ENCODE measurements around the gene SMIM29.

SMIM29 gene

GRCh38 chr6:34236131-34236442, 12.7 kb downstream of the SMIM29 start:
- TF ChIP-seq, protein P1, sequence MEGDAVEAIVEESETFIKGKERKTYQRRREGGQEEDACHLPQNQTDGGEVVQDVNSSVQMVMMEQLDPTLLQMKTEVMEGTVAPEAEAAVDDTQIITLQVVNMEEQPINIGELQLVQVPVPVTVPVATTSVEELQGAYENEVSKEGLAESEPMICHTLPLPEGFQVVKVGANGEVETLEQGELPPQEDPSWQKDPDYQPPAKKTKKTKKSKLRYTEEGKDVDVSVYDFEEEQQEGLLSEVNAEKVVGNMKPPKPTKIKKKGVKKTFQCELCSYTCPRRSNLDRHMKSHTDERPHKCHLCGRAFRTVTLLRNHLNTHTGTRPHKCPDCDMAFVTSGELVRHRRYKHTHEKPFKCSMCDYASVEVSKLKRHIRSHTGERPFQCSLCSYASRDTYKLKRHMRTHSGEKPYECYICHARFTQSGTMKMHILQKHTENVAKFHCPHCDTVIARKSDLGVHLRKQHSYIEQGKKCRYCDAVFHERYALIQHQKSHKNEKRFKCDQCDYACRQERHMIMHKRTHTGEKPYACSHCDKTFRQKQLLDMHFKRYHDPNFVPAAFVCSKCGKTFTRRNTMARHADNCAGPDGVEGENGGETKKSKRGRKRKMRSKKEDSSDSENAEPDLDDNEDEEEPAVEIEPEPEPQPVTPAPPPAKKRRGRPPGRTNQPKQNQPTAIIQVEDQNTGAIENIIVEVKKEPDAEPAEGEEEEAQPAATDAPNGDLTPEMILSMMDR (IDR thresholded peaks at IDR 0.05; ENCODE audit: control extremely low read depth, extremely low read depth, low read depth, missing control alignments) = no peak
- ChIA-PET CTCF (interaction anchor here (1.3 to 1.7 kb wide), 3 partner anchors 10 to 132 kb away, joined by 4 to 5 read pairs (median 4); no protein-coding TSS in a partner anchor), POLR2A (interaction anchor here (1.0 to 1.8 kb wide), 7 partner anchors 9 to 421 kb away, joined by 3 to 28 read pairs (median 5); partner anchors contain the start of gene SMIM29)
- peak; percentile 41 for DNase-seq (ENCODE audit: extremely low spot score)

DNA sequence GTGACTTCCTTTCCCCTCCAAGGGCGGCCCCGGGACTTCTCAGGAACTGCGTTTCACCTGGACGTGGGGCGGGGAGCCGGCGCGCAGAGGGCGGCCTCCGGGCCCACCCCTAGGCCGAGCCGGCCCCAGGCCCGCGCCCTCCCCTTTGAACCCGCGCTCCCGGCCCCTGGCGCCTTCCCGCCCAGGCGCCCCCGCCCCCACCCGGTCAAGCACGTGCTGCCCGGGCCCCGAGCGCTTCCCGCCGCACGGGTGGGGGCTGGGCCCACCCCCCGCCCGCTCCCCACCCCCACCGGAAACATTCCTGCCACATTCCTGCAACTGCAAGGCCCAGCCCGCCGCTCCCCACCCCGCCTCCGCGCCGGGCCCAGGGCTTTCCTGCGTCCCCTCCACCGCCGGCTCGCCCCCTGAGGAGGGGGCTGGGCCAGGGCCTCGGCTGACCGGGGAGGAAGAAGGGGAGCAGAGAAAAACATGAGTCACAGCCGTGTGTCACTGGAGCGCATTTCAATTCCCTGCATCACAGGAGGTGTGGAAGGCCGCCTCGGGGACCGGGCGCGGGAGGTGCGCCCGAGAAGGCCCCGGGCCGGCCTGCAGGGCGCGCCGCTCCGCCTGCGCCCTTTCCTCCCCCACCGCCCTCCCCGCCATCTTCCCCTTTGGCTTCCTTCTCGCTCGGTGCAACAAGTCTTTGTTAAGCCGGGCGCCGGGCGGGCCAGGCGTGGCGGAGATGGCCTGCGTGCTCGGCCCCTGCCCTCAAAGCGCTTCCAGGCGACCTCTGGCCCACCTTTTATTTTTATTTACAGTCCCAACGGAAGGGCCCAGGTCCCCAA, 13.3 kb downstream of the SMIM29 start:
- ChIA-PET CTCF (interaction anchor here (1.3 to 1.7 kb wide), 2 partner anchors 14 to 133 kb away, joined by 4 to 5 read pairs; no protein-coding TSS in a partner anchor), POLR2A (interaction anchor here (1.3 to 1.8 kb wide), 5 partner anchors 9 to 421 kb away, joined by 5 to 28 read pairs (median 18); partner anchors contain the start of gene SMIM29)
- TF ChIP-seq, protein P1 (IDR thresholded peaks at IDR 0.05; ENCODE audit: control extremely low read depth, extremely low read depth, low read depth, missing control alignments) = peak; percentile 12
- DNase-seq (ENCODE audit: extremely low spot score) = peak; percentile 64

- POLR2A ChIA-PET = no interaction called here
- no peak for DNase-seq (ENCODE audit: extremely low spot score)
- TF ChIP-seq, protein P1 (IDR thresholded peaks at IDR 0.05; ENCODE audit: control extremely low read depth, extremely low read depth, low read depth, missing control alignments) = no peak
- CTCF ChIA-PET = no interaction called here
Measured at GRCh38 chr6:34234667-34235306, 14.0 kb downstream of the SMIM29 start.

GRCh38 chr6:34233867-34234266, 14.9 kb downstream of the SMIM29 start:
- ChIA-PET CTCF (interaction anchor here (0.6 to 2.2 kb wide), 2 partner anchors 14 to 34 kb away, joined by 3 to 12 read pairs; partner anchors contain the start of gene SMIM29), POLR2A (interaction anchor here (1.2 to 1.4 kb wide), 2 partner anchors 10 to 38 kb away, joined by 3 to 4 read pairs; no protein-coding TSS in a partner anchor)
- TF ChIP-seq, protein P1 (IDR thresholded peaks at IDR 0.05; ENCODE audit: control extremely low read depth, extremely low read depth, low read depth, missing control alignments) = no peak
- no peak for DNase-seq (ENCODE audit: extremely low spot score)

DNA sequence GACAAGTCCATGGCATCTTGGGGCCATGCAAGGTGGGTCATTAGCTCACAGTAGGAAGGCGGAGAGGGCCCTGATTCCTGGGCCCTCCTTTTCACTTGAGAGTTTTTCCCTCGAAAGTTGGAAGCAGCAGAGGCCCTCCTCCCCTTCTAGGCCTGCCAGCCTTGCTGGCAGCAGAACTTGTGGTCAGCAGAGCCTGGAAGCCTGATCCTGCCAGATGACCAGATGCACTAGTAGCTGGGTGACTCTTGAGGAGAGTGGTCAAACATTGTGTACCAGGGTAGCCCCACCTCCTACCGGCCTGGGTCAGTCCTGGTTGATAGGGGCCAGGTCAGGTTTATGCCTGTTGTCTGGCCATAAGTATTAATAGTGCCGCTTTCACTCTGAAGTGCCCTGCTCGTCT, 15.9 kb downstream of the SMIM29 start:
- DNase-seq (ENCODE audit: extremely low spot score) = no peak
- TF ChIP-seq, protein P1 (IDR thresholded peaks at IDR 0.05; ENCODE audit: control extremely low read depth, extremely low read depth, low read depth, missing control alignments) = no peak
- ChIA-PET CTCF (interaction anchor here (1.4 to 2.2 kb wide), 2 partner anchors 15 to 37 kb away, joined by 6 to 12 read pairs; partner anchors contain the start of gene SMIM29), POLR2A (interaction anchor here (1.2 to 1.4 kb wide), 2 partner anchors 9 to 37 kb away, joined by 3 to 4 read pairs; no protein-coding TSS in a partner anchor)

- ChIA-PET CTCF (interaction anchor here (1.4 to 2.2 kb wide), 2 partner anchors 16 to 36 kb away, joined by 6 to 12 read pairs; partner anchors contain the start of gene SMIM29), POLR2A (no interaction called here)
- DNase-seq (ENCODE audit: extremely low spot score) = no peak
- TF ChIP-seq, protein P1 (IDR thresholded peaks at IDR 0.05; ENCODE audit: control extremely low read depth, extremely low read depth, low read depth, missing control alignments) = no peak
Measured at GRCh38 chr6:34231566-34232336, 17.1 kb downstream of the SMIM29 start.

All from GM10248 (cell line).